ENCODE results near the gene ENTHD1. TPM values are rescaled to one million over a fixed set of nuclear protein-coding genes. Genes with fewer than 3 reads are reported as not detected.

Gene ENTHD1
- total RNA-seq, 1 donor = not detected

GRCh38 chr22:39773976-39774539 lies 119.5 kb downstream of the ENTHD1 start:
- no peak for TF ChIP-seq CTCF (IDR thresholded peaks at IDR 0.05; ENCODE audit: insufficient read depth, low read length)
- DNase-seq (ENCODE audit: low read depth) = no peak
- H3K4me3 ChIP-seq (ENCODE audit: low read depth, low read length) = no peak overlapping the region

GRCh38 chr22:39773503-39773902 lies 120.1 kb downstream of the ENTHD1 start:
- no peak for DNase-seq (ENCODE audit: low read depth)
- TF ChIP-seq CTCF (IDR thresholded peaks at IDR 0.05; ENCODE audit: insufficient read depth, low read length) = no peak
- no peak overlapping the region for H3K4me3 ChIP-seq (ENCODE audit: low read depth, low read length)

GRCh38 chr22:39771486-39771885 lies 122.1 kb downstream of the ENTHD1 start:
- no peak for DNase-seq (ENCODE audit: low read depth)
- no peak overlapping the region for H3K4me3 ChIP-seq (ENCODE audit: low read depth, low read length)
- no peak for TF ChIP-seq CTCF (IDR thresholded peaks at IDR 0.05; ENCODE audit: insufficient read depth, low read length)

GRCh38 chr22:39765661-39766060 lies 127.9 kb downstream of the ENTHD1 start:
- no peak for TF ChIP-seq CTCF (IDR thresholded peaks at IDR 0.05; ENCODE audit: insufficient read depth, low read length)

GRCh38 chr22:39765046-39765445 lies 128.5 kb downstream of the ENTHD1 start:
- DNase-seq (ENCODE audit: low read depth) = no peak
- TF ChIP-seq CTCF (IDR thresholded peaks at IDR 0.05; ENCODE audit: insufficient read depth, low read length) = no peak
- H3K4me3 ChIP-seq (ENCODE audit: low read depth, low read length) = no peak overlapping the region

More at GRCh38 chr22:39765661-39766060, 127.9 kb downstream of the ENTHD1 start:
- no peak for DNase-seq (ENCODE audit: low read depth)
- H3K4me3 ChIP-seq (ENCODE audit: low read depth, low read length) = no peak overlapping the region

- no peak for DNase-seq (ENCODE audit: low read depth)
- H3K4me3 ChIP-seq (ENCODE audit: low read depth, low read length) = no peak overlapping the region
- no peak for TF ChIP-seq CTCF (IDR thresholded peaks at IDR 0.05; ENCODE audit: insufficient read depth, low read length)
These were observed 130.3 kb downstream of the ENTHD1 start for GRCh38 chr22:39763276-39763675.

GRCh38 chr22:39750759-39751158 lies 142.8 kb downstream of the ENTHD1 start:
- TF ChIP-seq CTCF (IDR thresholded peaks at IDR 0.05; ENCODE audit: insufficient read depth, low read length) = no peak
- DNase-seq (ENCODE audit: low read depth) = no peak
- H3K4me3 ChIP-seq (ENCODE audit: low read depth, low read length) = no peak overlapping the region

Data from fibroblast of the aortic adventitia (primary cell).